HUES48 (cell line): Measurements from ENCODE around the gene PRKCA.

ENCODE experiments used
- H3K27ac ChIP-seq: one replicate; pipeline ENCODE4 v1.7.0; 2013; ENCODE audit warnings: low read depth, low read length, inconsistent platforms
- H3K27me3 ChIP-seq: 2 replicates; pipeline ENCODE4 v1.6.1; 2013; ENCODE audit warnings: mild to moderate bottlenecking, low read length; ENCODE audit not compliant: control insufficient read depth, insufficient read depth
- H3K36me3 ChIP-seq: 2 replicates; pipeline ENCODE4 v1.6.1; 2013; ENCODE audit warnings: low read length; ENCODE audit not compliant: control insufficient read depth, insufficient read depth
- H3K4me1 ChIP-seq: 2 replicates; pipeline ENCODE4 v1.6.1; 2013; ENCODE audit warnings: mild to moderate bottlenecking, low read length; ENCODE audit not compliant: control insufficient read depth, insufficient read depth
- H3K4me3 ChIP-seq: 2 replicates; pipeline ENCODE4 v1.5.1; 2013; ENCODE audit warnings: mild to moderate bottlenecking, low read depth, low read length
- H3K9ac ChIP-seq: 2 replicates; pipeline ENCODE4 v1.6.1; 2013; ENCODE audit warnings: mild to moderate bottlenecking, low read depth, low read length, moderate library complexity
- H3K9me3 ChIP-seq: 2 replicates; pipeline ENCODE4 v1.6.1; 2013; ENCODE audit warnings: low read length; ENCODE audit not compliant: control insufficient read depth, insufficient read depth

PRKCA gene

GRCh38 chr17:66793814-66794213 is 491.4 kb downstream of the PRKCA start:
- Histone ChIP-seq H3K27me3 (no peaks in the 10 kb centered on the region), H3K4me1 (no peaks in the 10 kb centered on the region), H3K9me3 (no peaks in the 10 kb centered on the region), H3K4me3 (no peak overlapping the region), H3K36me3 (no peaks in the 10 kb centered on the region), H3K9ac (no peak overlapping the region), H3K27ac (no peak overlapping the region)

GRCh38 chr17:66795486-66795885 is 493.1 kb downstream of the PRKCA start:
- H3K9me3 ChIP-seq, result no peaks in the 10 kb centered on the region
- no peaks in the 10 kb centered on the region for H3K4me1 ChIP-seq
- H3K36me3 ChIP-seq, result no peaks in the 10 kb centered on the region
- H3K27ac ChIP-seq, result no peak overlapping the region
- H3K9ac ChIP-seq, result no peak overlapping the region
- H3K4me3 ChIP-seq, result no peak overlapping the region
- no peaks in the 10 kb centered on the region for H3K27me3 ChIP-seq

- peaks cover 22% of the 10 kb centered on the region for H3K4me1 ChIP-seq
Observed at GRCh38 chr17:66799849-66800537, 497.6 kb downstream of the PRKCA start.

GRCh38 chr17:66803474-66803951 is 501.1 kb downstream of the PRKCA start:
- no peaks in the 10 kb centered on the region for H3K36me3 ChIP-seq
- H3K4me1 ChIP-seq, result peaks cover 22% of the 10 kb centered on the region
- H3K27me3 ChIP-seq, result no peaks in the 10 kb centered on the region
- H3K9ac ChIP-seq, result no peak overlapping the region
- H3K27ac ChIP-seq, result peak overlapping the region; percentile 40
- no peak overlapping the region for H3K4me3 ChIP-seq
- H3K9me3 ChIP-seq, result no peaks in the 10 kb centered on the region

More at GRCh38 chr17:66799849-66800537, 497.6 kb downstream of the PRKCA start:
- Histone ChIP-seq H3K36me3 (no peaks in the 10 kb centered on the region), H3K4me3 (no peak overlapping the region), H3K27ac (no peak overlapping the region), H3K9ac (no peak overlapping the region), H3K27me3 (no peaks in the 10 kb centered on the region), H3K9me3 (no peaks in the 10 kb centered on the region)

GRCh38 chr17:66805567-66805966 is 503.2 kb downstream of the PRKCA start:
- H3K4me1 ChIP-seq, result peaks cover 22% of the 10 kb centered on the region
- H3K36me3 ChIP-seq, result no peaks in the 10 kb centered on the region
- no peak overlapping the region for H3K27ac ChIP-seq
- no peaks in the 10 kb centered on the region for H3K9me3 ChIP-seq
- no peaks in the 10 kb centered on the region for H3K27me3 ChIP-seq
- no peak overlapping the region for H3K9ac ChIP-seq
- H3K4me3 ChIP-seq, result no peak overlapping the region

- H3K27ac ChIP-seq, result no peak overlapping the region
- no peak overlapping the region for H3K9ac ChIP-seq
- no peaks in the 10 kb centered on the region for H3K9me3 ChIP-seq
Observed at GRCh38 chr17:66807182-66807581, 504.8 kb downstream of the PRKCA start.

GRCh38 chr17:66809408-66809807 is 507.0 kb downstream of the PRKCA start:
- Histone ChIP-seq H3K27ac (no peak overlapping the region), H3K4me3 (no peak overlapping the region), H3K27me3 (no peaks in the 10 kb centered on the region), H3K36me3 (no peaks in the 10 kb centered on the region), H3K9ac (no peak overlapping the region), H3K9me3 (no peaks in the 10 kb centered on the region), H3K4me1 (peaks cover 2% of the 10 kb centered on the region)

More at GRCh38 chr17:66807182-66807581, 504.8 kb downstream of the PRKCA start:
- H3K4me3 ChIP-seq, result no peak overlapping the region
- no peaks in the 10 kb centered on the region for H3K36me3 ChIP-seq
- H3K27me3 ChIP-seq, result no peaks in the 10 kb centered on the region
- H3K4me1 ChIP-seq, result peaks cover 22% of the 10 kb centered on the region

GRCh38 chr17:66810951-66811682 is 508.7 kb downstream of the PRKCA start:
- no peaks in the 10 kb centered on the region for H3K4me1 ChIP-seq

GRCh38 chr17:66811683-66812054 is 509.3 kb downstream of the PRKCA start:
- H3K4me1 ChIP-seq, result no peaks in the 10 kb centered on the region
- no peaks in the 10 kb centered on the region for H3K27me3 ChIP-seq
- no peak overlapping the region for H3K4me3 ChIP-seq

More at GRCh38 chr17:66810951-66811682, 508.7 kb downstream of the PRKCA start:
- H3K9me3 ChIP-seq, result no peaks in the 10 kb centered on the region
- H3K27ac ChIP-seq, result no peak overlapping the region
- H3K36me3 ChIP-seq, result no peaks in the 10 kb centered on the region
- H3K4me3 ChIP-seq, result no peak overlapping the region
- H3K9ac ChIP-seq, result no peak overlapping the region
- H3K27me3 ChIP-seq, result no peaks in the 10 kb centered on the region

GRCh38 chr17:66812571-66812970 is 510.2 kb downstream of the PRKCA start:
- Histone ChIP-seq H3K27me3 (no peaks in the 10 kb centered on the region), H3K4me1 (no peaks in the 10 kb centered on the region)

More at GRCh38 chr17:66811683-66812054, 509.3 kb downstream of the PRKCA start:
- H3K27ac ChIP-seq, result no peak overlapping the region
- H3K9ac ChIP-seq, result no peak overlapping the region
- H3K36me3 ChIP-seq, result no peaks in the 10 kb centered on the region
- no peaks in the 10 kb centered on the region for H3K9me3 ChIP-seq

GRCh38 chr17:66813296-66813695 is 510.9 kb downstream of the PRKCA start:
- H3K27me3 ChIP-seq, result no peaks in the 10 kb centered on the region
- H3K27ac ChIP-seq, result no peak overlapping the region
- no peak overlapping the region for H3K9ac ChIP-seq
- peaks cover 8% of the 10 kb centered on the region for H3K9me3 ChIP-seq
- no peak overlapping the region for H3K4me3 ChIP-seq
- H3K36me3 ChIP-seq, result no peaks in the 10 kb centered on the region
- no peaks in the 10 kb centered on the region for H3K4me1 ChIP-seq

More at GRCh38 chr17:66812571-66812970, 510.2 kb downstream of the PRKCA start:
- Histone ChIP-seq H3K27ac (no peak overlapping the region), H3K9me3 (peaks cover 1% of the 10 kb centered on the region; the same call in 1 of the 2 replicates), H3K36me3 (no peaks in the 10 kb centered on the region), H3K9ac (no peak overlapping the region), H3K4me3 (no peak overlapping the region)
